Activated naive CD8-positive, alpha-beta T cell treated with anti-CD3 and anti-CD28 coated beads, Interleukin-2, amount 50 U/mL, for 24 hours (primary cell): ENCODE measurements around the gene EDN2.

Source experiments
- ATAC-seq: fragments of 150-1000 bp; cut with Tn5 transposase; one replicate; pipeline ENCODE4 v1.10.0; 2021
- DNase-seq: peaks from one replicate; pipeline ENCODE4 v3.0.0; 2021
- H3K27ac Mint-ChIP-seq: one replicate; pipeline ENCODE4 v1.8.0; 2021; ENCODE audit warnings: mild to moderate bottlenecking, mixed read lengths
- H3K27me3 Mint-ChIP-seq: one replicate; pipeline ENCODE4 v1.8.0; 2021; ENCODE audit warnings: mixed read lengths
- H3K36me3 Mint-ChIP-seq: one replicate; pipeline ENCODE4 v1.8.0; 2021; ENCODE audit warnings: low read depth, mixed read lengths
- H3K4me1 Mint-ChIP-seq: one replicate; pipeline ENCODE4 v1.8.0; 2021; ENCODE audit warnings: mixed read lengths
- H3K4me3 Mint-ChIP-seq: one replicate; pipeline ENCODE4 v1.8.0; 2021; ENCODE audit warnings: mild to moderate bottlenecking, moderate library complexity, mixed read lengths
- H3K9me3 Mint-ChIP-seq: one replicate; pipeline ENCODE4 v1.8.0; 2021; ENCODE audit warnings: mixed read lengths

Gene EDN2

GRCh38 chr1:41486371-41487125 is 2.1 kb upstream of the EDN2 start:
- ATAC-seq: no peak
- H3K4me3 Mint-ChIP-seq: no peak overlapping the region

GRCh38 chr1:41486053-41486370 is 1.5 kb upstream of the EDN2 start:
- H3K4me3 Mint-ChIP-seq: no peak overlapping the region
- H3K27ac Mint-ChIP-seq: no peak overlapping the region
- ATAC-seq (no peak), DNase-seq (no peak)
- H3K9me3 Mint-ChIP-seq: no peaks in the 10 kb centered on the region
- no peaks in the 10 kb centered on the region for H3K36me3 Mint-ChIP-seq
- peaks cover 25% of the 10 kb centered on the region for H3K27me3 Mint-ChIP-seq
- H3K4me1 Mint-ChIP-seq: peaks cover 7% of the 10 kb centered on the region

More at GRCh38 chr1:41486371-41487125, 2.1 kb upstream of the EDN2 start:
- no peaks in the 10 kb centered on the region for H3K9me3 Mint-ChIP-seq
- DNase-seq: no peak
- no peak overlapping the region for H3K27ac Mint-ChIP-seq
- no peaks in the 10 kb centered on the region for H3K36me3 Mint-ChIP-seq
- peaks cover 7% of the 10 kb centered on the region for H3K4me1 Mint-ChIP-seq
- H3K27me3 Mint-ChIP-seq: peaks cover 25% of the 10 kb centered on the region

DNA sequence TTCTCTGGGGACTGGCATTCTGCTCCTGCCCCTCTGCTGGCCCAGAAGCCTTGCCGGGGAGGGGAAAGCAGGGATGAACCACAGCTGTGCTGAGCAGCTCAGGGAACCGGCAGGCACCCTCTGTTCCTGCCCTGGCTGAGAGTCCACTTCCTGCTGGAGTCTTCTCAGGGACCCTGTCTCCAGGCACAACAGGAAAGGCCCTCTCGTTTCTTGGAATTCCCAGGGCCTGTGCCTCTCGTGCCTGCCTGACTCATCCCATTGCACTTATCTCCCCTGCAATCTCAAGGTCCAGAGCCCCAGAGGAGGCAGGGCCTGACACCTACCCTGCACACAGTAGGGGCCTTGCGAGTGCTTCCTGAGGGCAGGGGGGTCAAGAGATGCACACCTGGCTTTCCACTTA is 1.1 kb upstream of the EDN2 start:
- H3K27ac Mint-ChIP-seq: no peak overlapping the region
- no peaks in the 10 kb centered on the region for H3K36me3 Mint-ChIP-seq
- peaks cover 25% of the 10 kb centered on the region for H3K27me3 Mint-ChIP-seq
- H3K4me3 Mint-ChIP-seq: no peak overlapping the region
- H3K9me3 Mint-ChIP-seq: no peaks in the 10 kb centered on the region
- no peak for ATAC-seq
- peaks cover 7% of the 10 kb centered on the region for H3K4me1 Mint-ChIP-seq
- DNase-seq: no peak

DNA sequence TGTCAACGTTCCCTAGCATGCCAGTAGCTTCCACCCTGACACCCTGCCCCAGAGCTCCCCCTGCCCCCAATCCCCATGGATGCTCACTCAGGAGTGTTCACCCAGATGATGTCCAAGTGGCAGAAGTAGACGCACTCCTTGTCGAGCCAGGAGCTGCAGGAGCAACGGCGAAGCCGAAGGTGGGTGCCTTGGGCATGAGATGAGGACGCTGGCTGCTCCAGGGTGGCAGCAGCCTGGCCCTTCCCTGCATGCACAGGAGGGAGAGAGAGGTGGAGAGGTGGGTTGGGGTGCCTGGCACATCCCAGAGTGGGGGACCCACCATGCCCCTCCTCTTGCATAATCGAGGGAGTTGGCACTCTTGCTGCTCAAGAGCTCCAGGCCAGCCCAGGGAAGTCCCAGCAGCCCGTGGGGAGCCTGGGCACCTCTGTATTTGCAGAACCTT is 502 bp downstream of the EDN2 start:
- peaks cover 7% of the 10 kb centered on the region for H3K4me1 Mint-ChIP-seq
- no peaks in the 10 kb centered on the region for H3K36me3 Mint-ChIP-seq
- H3K4me3 Mint-ChIP-seq: no peak overlapping the region
- no peaks in the 10 kb centered on the region for H3K9me3 Mint-ChIP-seq
- DNase-seq (no peak), ATAC-seq (no peak)
- H3K27ac Mint-ChIP-seq: no peak overlapping the region
- H3K27me3 Mint-ChIP-seq: peaks cover 18% of the 10 kb centered on the region

GRCh38 chr1:41483001-41483850 is 1.3 kb downstream of the EDN2 start:
- no peaks in the 10 kb centered on the region for H3K36me3 Mint-ChIP-seq
- DNase-seq (no peak), ATAC-seq (no peak)
- H3K9me3 Mint-ChIP-seq: no peaks in the 10 kb centered on the region
- peaks cover 7% of the 10 kb centered on the region for H3K4me1 Mint-ChIP-seq
- no peak overlapping the region for H3K4me3 Mint-ChIP-seq
- no peak overlapping the region for H3K27ac Mint-ChIP-seq
- H3K27me3 Mint-ChIP-seq: peaks cover 18% of the 10 kb centered on the region

GRCh38 chr1:41482001-41482765 is 2.3 kb downstream of the EDN2 start:
- Mint-ChIP-seq H3K9me3 (no peaks in the 10 kb centered on the region), H3K4me1 (peaks cover 7% of the 10 kb centered on the region), H3K27me3 (peaks cover 15% of the 10 kb centered on the region), H3K27ac (no peak overlapping the region), H3K36me3 (no peaks in the 10 kb centered on the region), H3K4me3 (no peak overlapping the region)
- ATAC-seq (no peak), DNase-seq (no peak)

GRCh38 chr1:41481109-41481775 is 3.2 kb downstream of the EDN2 start:
- peaks cover 3% of the 10 kb centered on the region for H3K4me1 Mint-ChIP-seq
- no peak overlapping the region for H3K27ac Mint-ChIP-seq

GRCh38 chr1:41480204-41481108 is 4.0 kb downstream of the EDN2 start:
- H3K27ac Mint-ChIP-seq: no peak overlapping the region
- H3K4me3 Mint-ChIP-seq: no peak overlapping the region
- no peaks in the 10 kb centered on the region for H3K36me3 Mint-ChIP-seq
- no peaks in the 10 kb centered on the region for H3K9me3 Mint-ChIP-seq
- peaks cover 3% of the 10 kb centered on the region for H3K27me3 Mint-ChIP-seq
- H3K4me1 Mint-ChIP-seq: no peaks in the 10 kb centered on the region
- DNase-seq (no peak), ATAC-seq (no peak)

More at GRCh38 chr1:41481109-41481775, 3.2 kb downstream of the EDN2 start:
- Mint-ChIP-seq H3K4me3 (no peak overlapping the region), H3K9me3 (no peaks in the 10 kb centered on the region), H3K27me3 (peaks cover 8% of the 10 kb centered on the region), H3K36me3 (no peaks in the 10 kb centered on the region)
- DNase-seq (no peak), ATAC-seq (no peak)

- ATAC-seq (no peak), DNase-seq (no peak)
- Mint-ChIP-seq H3K27me3 (no peaks in the 10 kb centered on the region), H3K27ac (no peak overlapping the region), H3K9me3 (no peaks in the 10 kb centered on the region), H3K4me3 (no peak overlapping the region), H3K4me1 (no peaks in the 10 kb centered on the region), H3K36me3 (no peaks in the 10 kb centered on the region)
Measured at GRCh38 chr1:41479808-41480160, 4.7 kb downstream of the EDN2 start.

GRCh38 chr1:41479000-41479807 is 5.3 kb downstream of the EDN2 start:
- Mint-ChIP-seq H3K36me3 (no peaks in the 10 kb centered on the region), H3K4me1 (no peaks in the 10 kb centered on the region), H3K27ac (no peak overlapping the region), H3K4me3 (no peak overlapping the region), H3K9me3 (no peaks in the 10 kb centered on the region), H3K27me3 (no peaks in the 10 kb centered on the region)
- DNase-seq: no peak
- no peak for ATAC-seq

DNA sequence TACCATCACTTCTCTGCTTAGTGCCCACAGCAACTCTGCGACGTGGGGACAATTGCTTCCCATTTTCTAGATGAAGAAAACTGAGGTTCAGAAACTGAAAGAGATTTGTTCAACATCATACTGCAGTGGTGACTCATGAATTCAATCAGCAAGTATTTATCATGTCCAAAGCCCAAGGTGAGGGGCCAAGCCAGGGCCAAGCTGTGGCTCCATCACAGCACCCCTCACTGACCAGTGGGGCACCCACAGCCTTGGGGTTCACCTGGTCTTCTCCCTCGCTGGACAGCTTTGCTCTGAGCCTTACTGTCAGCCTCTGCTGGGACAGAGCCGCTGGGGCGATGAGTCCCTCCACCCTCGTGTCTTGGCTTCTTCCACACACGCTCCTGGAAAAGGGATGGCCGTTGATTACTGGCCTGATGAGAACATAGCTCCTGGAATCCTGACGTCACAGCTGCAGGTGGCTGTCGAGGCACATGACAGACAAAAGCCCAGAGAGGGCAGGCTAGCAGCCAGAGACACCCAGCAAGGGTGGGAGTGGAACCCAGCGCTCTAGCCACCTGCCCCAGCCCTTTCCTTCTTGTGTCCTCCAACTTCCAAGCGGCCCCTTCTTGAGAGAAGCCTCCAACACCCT is 6.2 kb downstream of the EDN2 start:
- Mint-ChIP-seq H3K9me3 (no peaks in the 10 kb centered on the region), H3K4me1 (no peaks in the 10 kb centered on the region), H3K27me3 (no peaks in the 10 kb centered on the region), H3K36me3 (no peaks in the 10 kb centered on the region), H3K27ac (no peak overlapping the region), H3K4me3 (no peak overlapping the region)
- DNase-seq (no peak), ATAC-seq (no peak)

GRCh38 chr1:41476807-41477361 is 7.6 kb downstream of the EDN2 start:
- no peaks in the 10 kb centered on the region for H3K27me3 Mint-ChIP-seq

More at GRCh38 chr1:41476807-41477361, 7.6 kb downstream of the EDN2 start:
- Mint-ChIP-seq H3K4me3 (no peak overlapping the region), H3K9me3 (no peaks in the 10 kb centered on the region), H3K4me1 (no peaks in the 10 kb centered on the region), H3K36me3 (no peaks in the 10 kb centered on the region), H3K27ac (no peak overlapping the region)
- DNase-seq (no peak), ATAC-seq (no peak)
